ENCODE data around the gene VGLL1.

VGLL1 gene

DNA sequence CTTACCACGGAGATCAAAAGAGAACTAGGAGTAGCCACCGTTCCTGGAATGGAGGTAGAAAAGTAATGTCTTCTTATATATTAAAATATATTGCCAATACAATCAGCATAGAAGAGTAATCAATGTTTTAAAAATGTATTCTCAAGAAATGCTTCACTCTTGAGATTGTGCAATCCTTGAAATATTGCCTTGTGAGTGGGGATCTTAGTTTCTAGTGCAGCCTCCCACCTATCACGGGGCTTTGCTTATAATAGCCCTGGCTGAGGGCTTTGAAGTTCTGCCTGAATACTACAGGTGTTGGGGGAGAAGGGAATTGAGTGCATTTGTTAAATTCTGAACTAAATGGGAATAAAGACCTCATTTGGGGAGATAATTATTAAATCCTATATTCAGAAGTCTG lies 55.5 kb downstream of the VGLL1 start:
- H2AFZ ChIP-seq (ENCODE audit: insufficient read depth, low read length, poor library complexity) = no peak overlapping the region
- H3K27ac ChIP-seq (ENCODE audit: low read depth, low read length) = no peak overlapping the region
- DNase-seq = peak in 1 of 2 donors; percentile 17
- no CpG with 5 or more reads among the region's 3 CpGs for WGBS (ENCODE audit: extremely low coverage, insufficient coverage, insufficient read length)
- H2BK12ac ChIP-seq (ENCODE audit: low read length) = no peak overlapping the region
- H2BK5ac ChIP-seq (ENCODE audit: low read depth, low read length, poor library complexity) = no peak overlapping the region
- H3K23ac ChIP-seq (ENCODE audit: low read length) = no peak overlapping the region
- no peak overlapping the region for H3K4ac ChIP-seq (ENCODE audit: low read depth, low read length)
- H2AK5ac ChIP-seq (ENCODE audit: low read length) = no peak overlapping the region
- no peak overlapping the region for H3K4me2 ChIP-seq (ENCODE audit: low read length)
- H4K8ac ChIP-seq (ENCODE audit: low read depth, low read length) = no peak overlapping the region
- no peak overlapping the region for H2BK120ac ChIP-seq (ENCODE audit: insufficient read depth, low read length, poor library complexity)
- H4K12ac ChIP-seq (ENCODE audit: low read depth, low read length) = no peak overlapping the region
- no peaks in the 10 kb centered on the region for H3K79me1 ChIP-seq (ENCODE audit: low read length)
- no peak overlapping the region for H3K9ac ChIP-seq (ENCODE audit: low read length)
- H3K36me3 ChIP-seq (ENCODE audit: control insufficient read depth in 1 of 2, insufficient read depth in 2 of 2, low read length in 2 of 2) = no peaks in the 10 kb centered on the region
- no peaks in the 10 kb centered on the region for H3K79me2 ChIP-seq (ENCODE audit: control insufficient read depth, insufficient read depth, low read length, poor library complexity)
- H3K18ac ChIP-seq (ENCODE audit: low read length) = no peak overlapping the region
- H3K4me3 ChIP-seq (ENCODE audit: low read depth, low read length) = no peak overlapping the region
- no peak overlapping the region for H4K91ac ChIP-seq (ENCODE audit: low read depth, low read length)
- H3K27me3 ChIP-seq (ENCODE audit: insufficient read depth, low read length) = no peaks in the 10 kb centered on the region
- no peaks in the 10 kb centered on the region for H3K4me1 ChIP-seq (ENCODE audit: control insufficient read depth in 1 of 2, insufficient read depth in 2 of 2, low read length in 2 of 2)
- H3K9me3 ChIP-seq (ENCODE audit: insufficient read depth, low read depth, low read length) = no peaks in the 10 kb centered on the region
- H3K14ac ChIP-seq (ENCODE audit: low read length) = no peak overlapping the region

DNA sequence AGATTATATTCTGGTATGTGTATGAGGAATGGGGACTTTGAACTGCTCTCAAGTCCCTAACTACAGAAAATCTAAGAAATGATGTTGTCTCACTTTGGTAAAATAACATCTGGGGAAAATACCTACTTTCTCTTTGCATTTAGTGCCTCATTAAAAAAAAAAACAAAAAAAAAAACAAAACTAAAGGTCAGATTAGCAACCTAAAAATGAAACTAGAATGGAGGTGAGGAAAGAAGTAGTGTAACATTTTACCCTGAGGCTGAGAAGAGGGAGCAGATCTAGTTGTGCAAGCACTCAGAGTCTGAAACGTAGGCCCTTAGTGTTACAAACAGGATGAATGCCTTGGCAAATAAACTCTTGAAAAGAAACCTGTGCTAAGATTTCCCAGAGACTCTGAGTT lies 56.0 kb downstream of the VGLL1 start:
- Histone ChIP-seq H3K9me3 (ENCODE audit: insufficient read depth, low read depth, low read length) (no peaks in the 10 kb centered on the region), H2BK5ac (ENCODE audit: low read depth, low read length, poor library complexity) (no peak overlapping the region), H3K79me1 (ENCODE audit: low read length) (no peaks in the 10 kb centered on the region), H3K79me2 (ENCODE audit: control insufficient read depth, insufficient read depth, low read length, poor library complexity) (no peaks in the 10 kb centered on the region), H4K91ac (ENCODE audit: low read depth, low read length) (no peak overlapping the region), H2AFZ (ENCODE audit: insufficient read depth, low read length, poor library complexity) (no peak overlapping the region), H4K12ac (ENCODE audit: low read depth, low read length) (no peak overlapping the region), H2BK120ac (ENCODE audit: insufficient read depth, low read length, poor library complexity) (no peak overlapping the region), H3K23ac (ENCODE audit: low read length) (no peak overlapping the region), H3K4me3 (ENCODE audit: low read depth, low read length) (no peak overlapping the region), H3K18ac (ENCODE audit: low read length) (no peak overlapping the region), H3K4ac (ENCODE audit: low read depth, low read length) (no peak overlapping the region), H3K27me3 (ENCODE audit: insufficient read depth, low read length) (no peaks in the 10 kb centered on the region), H4K8ac (ENCODE audit: low read depth, low read length) (no peak overlapping the region), H3K4me1 (ENCODE audit: control insufficient read depth in 1 of 2, insufficient read depth in 2 of 2, low read length in 2 of 2) (no peaks in the 10 kb centered on the region), H3K36me3 (ENCODE audit: control insufficient read depth in 1 of 2, insufficient read depth in 2 of 2, low read length in 2 of 2) (no peaks in the 10 kb centered on the region), H3K27ac (ENCODE audit: low read depth, low read length) (no peak overlapping the region), H3K4me2 (ENCODE audit: low read length) (no peak overlapping the region), H2BK12ac (ENCODE audit: low read length) (no peak overlapping the region), H3K14ac (ENCODE audit: low read length) (no peak overlapping the region), H3K9ac (ENCODE audit: low read length) (no peak overlapping the region), H2AK5ac (ENCODE audit: low read length) (no peak overlapping the region)
- WGBS (ENCODE audit: extremely low coverage, insufficient coverage, insufficient read length) = no CpG with 5 or more reads among the region's 1 CpG
- peak; percentile 19 to 81 for DNase-seq

DNA sequence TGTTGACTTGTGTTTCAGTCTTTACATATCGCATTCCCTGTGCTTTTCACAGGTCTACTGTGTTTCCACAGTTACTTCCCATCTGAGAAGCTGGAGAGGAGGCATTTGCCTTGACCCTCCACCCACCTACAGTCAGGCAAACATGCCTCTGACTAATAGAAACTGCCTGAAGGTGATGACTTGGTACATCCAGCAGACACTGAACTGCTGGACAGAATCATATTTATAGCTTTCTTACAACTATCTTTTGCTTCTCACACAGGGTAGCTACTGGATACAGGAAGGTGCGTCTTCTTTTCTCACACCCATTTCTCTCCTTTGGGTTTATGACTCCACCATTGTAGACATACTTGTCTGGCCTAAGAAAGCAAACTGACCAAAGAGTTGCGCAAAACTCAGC lies 58.0 kb downstream of the VGLL1 start:
- Histone ChIP-seq H3K14ac (ENCODE audit: low read length) (no peak overlapping the region), H4K91ac (ENCODE audit: low read depth, low read length) (no peak overlapping the region), H3K23ac (ENCODE audit: low read length) (no peak overlapping the region), H3K4me1 (ENCODE audit: control insufficient read depth in 1 of 2, insufficient read depth in 2 of 2, low read length in 2 of 2) (no peaks in the 10 kb centered on the region), H2AFZ (ENCODE audit: insufficient read depth, low read length, poor library complexity) (no peak overlapping the region), H3K36me3 (ENCODE audit: control insufficient read depth in 1 of 2, insufficient read depth in 2 of 2, low read length in 2 of 2) (no peaks in the 10 kb centered on the region), H3K18ac (ENCODE audit: low read length) (no peak overlapping the region), H3K4me3 (ENCODE audit: low read depth, low read length) (no peak overlapping the region), H2AK5ac (ENCODE audit: low read length) (no peak overlapping the region), H3K9me3 (ENCODE audit: insufficient read depth, low read depth, low read length) (no peaks in the 10 kb centered on the region), H3K27me3 (ENCODE audit: insufficient read depth, low read length) (no peaks in the 10 kb centered on the region), H3K9ac (ENCODE audit: low read length) (no peak overlapping the region), H2BK120ac (ENCODE audit: insufficient read depth, low read length, poor library complexity) (no peak overlapping the region), H2BK5ac (ENCODE audit: low read depth, low read length, poor library complexity) (no peak overlapping the region), H3K4me2 (ENCODE audit: low read length) (no peak overlapping the region), H4K8ac (ENCODE audit: low read depth, low read length) (no peak overlapping the region), H2BK12ac (ENCODE audit: low read length) (no peak overlapping the region), H3K4ac (ENCODE audit: low read depth, low read length) (no peak overlapping the region), H3K27ac (ENCODE audit: low read depth, low read length) (no peak overlapping the region), H4K12ac (ENCODE audit: low read depth, low read length) (no peak overlapping the region), H3K79me1 (ENCODE audit: low read length) (no peaks in the 10 kb centered on the region), H3K79me2 (ENCODE audit: control insufficient read depth, insufficient read depth, low read length, poor library complexity) (no peaks in the 10 kb centered on the region)
- WGBS (ENCODE audit: extremely low coverage, insufficient coverage, insufficient read length) = no CpG with 5 or more reads among the region's 3 CpGs
- peak; percentile 46 to 65 for DNase-seq

DNA sequence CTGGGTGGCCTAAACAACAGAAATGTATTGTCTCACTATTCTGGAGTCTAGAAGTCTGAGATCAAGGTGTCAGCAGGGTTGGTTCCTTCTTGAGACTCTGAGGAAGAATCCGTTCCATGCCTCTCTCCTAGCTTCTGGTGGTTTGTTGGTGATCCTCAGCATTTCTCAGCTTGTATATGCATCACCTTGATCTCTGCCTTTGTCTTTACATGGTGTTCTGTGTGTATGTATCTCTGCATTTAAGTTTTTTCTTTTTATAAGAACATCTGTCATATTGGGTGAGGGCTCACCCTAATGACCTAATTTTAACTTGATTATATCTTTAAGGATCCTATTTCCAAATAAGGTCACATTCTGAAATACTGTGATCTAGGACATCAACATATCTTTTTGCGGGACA lies 65.3 kb downstream of the VGLL1 start:
- no CpG with 5 or more reads among the region's 2 CpGs for WGBS (ENCODE audit: extremely low coverage, insufficient coverage, insufficient read length)
- no peaks in the 10 kb centered on the region for H3K4me1 ChIP-seq (ENCODE audit: control insufficient read depth in 1 of 2, insufficient read depth in 2 of 2, low read length in 2 of 2)
- no peaks in the 10 kb centered on the region for H3K36me3 ChIP-seq (ENCODE audit: control insufficient read depth in 1 of 2, insufficient read depth in 2 of 2, low read length in 2 of 2)

More for the DNA sequence above, 65.3 kb downstream of the VGLL1 start:
- Histone ChIP-seq H2AFZ (ENCODE audit: insufficient read depth, low read length, poor library complexity) (no peak overlapping the region), H2BK12ac (ENCODE audit: low read length) (no peak overlapping the region), H3K9ac (ENCODE audit: low read length) (no peak overlapping the region), H3K23ac (ENCODE audit: low read length) (no peak overlapping the region), H3K79me2 (ENCODE audit: control insufficient read depth, insufficient read depth, low read length, poor library complexity) (no peaks in the 10 kb centered on the region), H3K79me1 (ENCODE audit: low read length) (no peaks in the 10 kb centered on the region), H3K9me3 (ENCODE audit: insufficient read depth, low read depth, low read length) (no peaks in the 10 kb centered on the region), H3K4me2 (ENCODE audit: low read length) (no peak overlapping the region), H3K18ac (ENCODE audit: low read length) (no peak overlapping the region), H4K12ac (ENCODE audit: low read depth, low read length) (no peak overlapping the region), H3K27ac (ENCODE audit: low read depth, low read length) (no peak overlapping the region), H4K8ac (ENCODE audit: low read depth, low read length) (no peak overlapping the region), H2BK5ac (ENCODE audit: low read depth, low read length, poor library complexity) (no peak overlapping the region), H2BK120ac (ENCODE audit: insufficient read depth, low read length, poor library complexity) (no peak overlapping the region), H4K91ac (ENCODE audit: low read depth, low read length) (no peak overlapping the region), H3K27me3 (ENCODE audit: insufficient read depth, low read length) (no peaks in the 10 kb centered on the region), H3K4me3 (ENCODE audit: low read depth, low read length) (no peak overlapping the region), H2AK5ac (ENCODE audit: low read length) (no peak overlapping the region), H3K4ac (ENCODE audit: low read depth, low read length) (no peak overlapping the region), H3K14ac (ENCODE audit: low read length) (no peak overlapping the region)
- DNase-seq = no peak
